GM12878 (cell line): ENCODE results near the gene CAPN9. TPM values are rescaled to one million over a fixed set of nuclear protein-coding genes. Genes with fewer than 3 reads are reported as not detected.

Experiments used
- ATAC-seq: fragments of 200-7000 bp; cut with Tn5 transposase; 3 replicates; pipeline ENCODE4 v1.9.1; 2020; ENCODE audit warnings: mild to moderate bottlenecking, moderate library complexity
- BruUV-seq: library from RNA; stranded (reverse); fragments of 400-500 nt; replicated peaks from 2 replicates; lab custom pipeline; 2021; lab: Mats Ljungman, UMichigan
- CTCF ChIA-PET: fragments of 300-600 bp; sonication (Branson Sonifier 250); formaldehyde crosslinking; extraction: SDS; loops from one replicate; lab custom pipeline; 2021; ENCODE audit warnings: inconsistent platforms; lab: Yijun Ruan, JAX
- POLR2A ChIA-PET: fragments of 350-600 bp; formaldehyde crosslinking; extraction: SDS; loops from one replicate; lab custom pipeline; 2021; ENCODE audit warnings: inconsistent platforms; lab: Charles Lee
- RAD21 ChIA-PET: fragments of 300-600 bp; sonication (Branson Sonifier 250); formaldehyde crosslinking; loops from one replicate; lab custom pipeline; 2023; ENCODE audit warnings: antibody characterized with exemption; ENCODE audit not compliant: unreplicated experiment; lab: Charles Lee
- SMC1A ChIA-PET: fragments of 300-600 bp; sonication (Branson Sonifier 250); formaldehyde crosslinking; loops from one replicate; lab custom pipeline; 2023; ENCODE audit not compliant: unreplicated experiment, uncharacterized antibody; lab: Charles Lee
- DNase-seq: peaks from one replicate; pipeline ENCODE4 v3.0.0-alpha.2; 2011; ENCODE audit warnings: low read depth, low spot score
- FAIRE-seq: peaks from 3 replicates; lab custom pipeline; 2011; peaks lifted over from hg19 to GRCh38; lab: Jason Lieb, UNC
- H2AFZ ChIP-seq: 2 replicates; pipeline ENCODE4 v1.6.0; 2011; ENCODE audit warnings: low read depth, low read length, control low read depth; ENCODE audit not compliant: control insufficient read depth
- H3K27ac ChIP-seq: 2 replicates; pipeline ENCODE4 v1.5.1; 2011; ENCODE audit warnings: control low read depth; ENCODE audit not compliant: control insufficient read depth, insufficient read depth
- H3K27me3 ChIP-seq, 2 experiments: replicated peaks in 1 of 2; 2 replicates each; pipeline versions ENCODE4 v1.6.0 to v1.6.1; 2011; ENCODE audit warnings: low read length in 1 of 2; ENCODE audit not compliant: control insufficient read depth in 2 of 2, insufficient read depth in 2 of 2
- H3K36me3 ChIP-seq, 2 experiments: 2 replicates each; pipeline ENCODE4 v1.5.1; 2011; ENCODE audit warnings: low read length in 1 of 2; ENCODE audit not compliant: control insufficient read depth in 2 of 2, insufficient read depth in 2 of 2
- H3K4me1 ChIP-seq: 2 replicates; pipeline ENCODE4 v1.6.1; 2011; ENCODE audit warnings: mild to moderate bottlenecking, low read length, moderate library complexity, mixed read lengths; ENCODE audit not compliant: control insufficient read depth, insufficient read depth
- H3K4me2 ChIP-seq: 2 replicates; pipeline ENCODE4 v1.6.0; 2011; ENCODE audit warnings: control low read depth; ENCODE audit not compliant: control insufficient read depth, insufficient read depth
- H3K4me3 ChIP-seq: fragments of 200-600 bp; sonication (generic); 2 replicates; pipeline ENCODE4 v1.5.1; 2016
- H3K79me2 ChIP-seq: 2 replicates; pipeline ENCODE4 v1.6.0; 2011; ENCODE audit warnings: low read length; ENCODE audit not compliant: control insufficient read depth, insufficient read depth
- H3K9ac ChIP-seq: 2 replicates; pipeline ENCODE4 v1.8.0; 2011; ENCODE audit warnings: low read length, control low read depth, mixed read lengths; ENCODE audit not compliant: control insufficient read depth, insufficient read depth
- H3K9me3 ChIP-seq: replicated peaks from 3 replicates; pipeline ENCODE4 v1.5.1; 2011; ENCODE audit warnings: mild to moderate bottlenecking, low read length; ENCODE audit not compliant: control insufficient read depth, insufficient read depth
- H4K20me1 ChIP-seq: 2 replicates; pipeline ENCODE4 v1.6.0; 2011; ENCODE audit not compliant: control insufficient read depth, insufficient read depth
- EGR1 ChIP-seq, 2 experiments: IDR thresholded peaks; 1 replicate in 1 of 2; 2 replicates in 1 of 2; pipeline ENCODE4 v1.6.1; 2011 to 2012; ENCODE audit warnings: low read depth in 2 of 2, low read length in 2 of 2, borderline replicate concordance in 1 of 2, mild to moderate bottlenecking in 1 of 2, moderate library complexity in 1 of 2
- FOXM1 ChIP-seq: IDR thresholded peaks from 2 replicates; pipeline ENCODE4 v1.6.1; 2012; ENCODE audit warnings: low read depth, mild to moderate bottlenecking, inconsistent platforms, low read length, moderate library complexity
- IRF4 ChIP-seq: IDR thresholded peaks from 2 replicates; pipeline ENCODE4 v1.6.1; 2011; ENCODE audit warnings: low read depth, low read length
- JUNB ChIP-seq: IDR thresholded peaks from 2 replicates; pipeline ENCODE4 v1.6.1; 2016; ENCODE audit warnings: antibody characterized with exemption, mild to moderate bottlenecking
- PAX5 ChIP-seq: IDR thresholded peaks from 2 replicates; pipeline ENCODE4 v1.6.1; 2011; ENCODE audit warnings: low read depth, low read length, borderline replicate concordance
- RAD21 ChIP-seq: IDR thresholded peaks from 2 replicates; pipeline ENCODE4 v1.6.1; 2011; ENCODE audit warnings: mild to moderate bottlenecking, low read depth, low read length, moderate library complexity; ENCODE audit not compliant: insufficient read depth
- RBBP5 ChIP-seq: fragments of 200-600 bp; sonication (generic); conservative IDR thresholded peaks from 2 replicates; pipeline ENCODE4 v1.6.1; 2016
- SMC3 ChIP-seq: IDR thresholded peaks from 2 replicates; pipeline ENCODE4 v1.6.1; 2011; ENCODE audit warnings: low read length, improper control_type of control experiment, borderline replicate concordance
- SP1 ChIP-seq: IDR thresholded peaks from one replicate; pipeline ENCODE4 v1.6.1; 2011; ENCODE audit warnings: low read depth, low read length
- SREBF2 ChIP-seq: IDR thresholded peaks from 2 replicates; pipeline ENCODE4 v1.6.1; 2012; ENCODE audit warnings: mild to moderate bottlenecking, low read length
- SUZ12 ChIP-seq: fragments of 200-600 bp; sonication (generic); IDR thresholded peaks from one replicate; pipeline ENCODE4 v1.6.1; 2018; ENCODE audit warnings: antibody characterized with exemption, mild to moderate bottlenecking; ENCODE audit not compliant: unreplicated experiment
- YBX1 ChIP-seq: fragments of 450-650 bp; IDR thresholded peaks from 2 replicates; pipeline ENCODE4 v1.6.1; 2016; ENCODE audit warnings: antibody characterized with exemption
- ZNF622 ChIP-seq: fragments of 450-650 bp; IDR thresholded peaks from 2 replicates; pipeline ENCODE4 v1.6.1; 2017; ENCODE audit warnings: mild to moderate bottlenecking, inconsistent platforms
- WGBS: methylation state at CpG from one replicate; pipeline ENCODE4 v1.1.6; 2016; ENCODE audit warnings: low lambda C conversion rate; ENCODE audit not compliant: insufficient replicate concordance, insufficient coverage; ENCODE audit errors: missing lambda C conversion rate; 5-methylcytosine and 5-hydroxymethylcytosine counted together
- in situ Hi-C: fragments of 300-500 bp; cut with MboI; formaldehyde crosslinking; loops from 9 replicates; pipeline ENCODE4 v1.14.3; 2018; ENCODE audit warnings: mixed read lengths
- intact Hi-C: fragments of 100-400 bp; cut with micrococcal nuclease; formaldehyde crosslinking; loops from one replicate; pipeline ENCODE4 v1.14.2; 2022; ENCODE audit not compliant: unreplicated experiment
- polyA plus RNA-seq, 11 experiments: library from polyadenylated mRNA; depleted of rRNA in 4 of 11; unstranded in 6 of 11; stranded (reverse) in 5 of 11; fragments of >200 nt; fragmentation: Nextera tagmentation in 4 of 11; fragmentation: Illumina TruSeq in 1 of 11; extraction: Ambion mirVana in 4 of 11; extraction: Trizol in 1 of 11; gene quantifications; 1 replicate in 1 of 11; 2 replicates in 10 of 11; pipeline versions ENCODE4 v1.2.1 to v1.2.3, GENCODE V29; 2011 to 2016; ENCODE audit warnings: inconsistent platforms in 2 of 11, missing spikeins in 2 of 11, low read depth in 1 of 11
- total RNA-seq, 4 experiments: library from RNA; depleted of rRNA in 3 of 4; stranded (reverse); fragments of >200 nt in 3 of 4; fragmentation: Illumina TruSeq in 1 of 4; extraction: Trizol in 1 of 4; gene quantifications; 2 replicates each; pipeline versions ENCODE4 v1.2.1 to v1.2.3, GENCODE V29; 2013 to 2021
- TF ChIP-seq, protein P1 (sequence below), 3 experiments: IDR thresholded peaks in 2 of 3; conservative IDR thresholded peaks in 1 of 3; 2 replicates each; pipeline ENCODE4 v1.5.1; 2011; ENCODE audit warnings: low read depth in 3 of 3, low read length in 3 of 3, mild to moderate bottlenecking in 3 of 3, control low read depth in 2 of 3, moderate library complexity in 2 of 3, inconsistent platforms in 1 of 3, mixed read lengths in 1 of 3; ENCODE audit not compliant: control insufficient read depth in 2 of 3, insufficient read depth in 1 of 3; ENCODE audit errors: extremely low read depth in 1 of 3
- TF ChIP-seq, protein P2 (sequence below): fragments of 450-650 bp; IDR thresholded peaks from 2 replicates; pipeline ENCODE4 v1.6.1; 2017; ENCODE audit warnings: antibody characterized with exemption, mild to moderate bottlenecking, moderate library complexity
- TF ChIP-seq, protein P3 (sequence below): IDR thresholded peaks from 2 replicates; pipeline ENCODE4 v1.6.1; 2011; ENCODE audit warnings: low read depth, mild to moderate bottlenecking, low read length, moderate library complexity, borderline replicate concordance; ENCODE audit errors: extremely low read depth
- TF ChIP-seq, protein P4 (sequence below): fragments of 450-650 bp; IDR thresholded peaks from 2 replicates; pipeline ENCODE4 v1.6.1; 2016; ENCODE audit warnings: mild to moderate bottlenecking

CAPN9 gene
- total and polyA plus RNA-seq, 10 of the 15 experiments (the other 5 are each of a cell fraction or from before 2014, with no cell fraction given) = not detected

DNA sequence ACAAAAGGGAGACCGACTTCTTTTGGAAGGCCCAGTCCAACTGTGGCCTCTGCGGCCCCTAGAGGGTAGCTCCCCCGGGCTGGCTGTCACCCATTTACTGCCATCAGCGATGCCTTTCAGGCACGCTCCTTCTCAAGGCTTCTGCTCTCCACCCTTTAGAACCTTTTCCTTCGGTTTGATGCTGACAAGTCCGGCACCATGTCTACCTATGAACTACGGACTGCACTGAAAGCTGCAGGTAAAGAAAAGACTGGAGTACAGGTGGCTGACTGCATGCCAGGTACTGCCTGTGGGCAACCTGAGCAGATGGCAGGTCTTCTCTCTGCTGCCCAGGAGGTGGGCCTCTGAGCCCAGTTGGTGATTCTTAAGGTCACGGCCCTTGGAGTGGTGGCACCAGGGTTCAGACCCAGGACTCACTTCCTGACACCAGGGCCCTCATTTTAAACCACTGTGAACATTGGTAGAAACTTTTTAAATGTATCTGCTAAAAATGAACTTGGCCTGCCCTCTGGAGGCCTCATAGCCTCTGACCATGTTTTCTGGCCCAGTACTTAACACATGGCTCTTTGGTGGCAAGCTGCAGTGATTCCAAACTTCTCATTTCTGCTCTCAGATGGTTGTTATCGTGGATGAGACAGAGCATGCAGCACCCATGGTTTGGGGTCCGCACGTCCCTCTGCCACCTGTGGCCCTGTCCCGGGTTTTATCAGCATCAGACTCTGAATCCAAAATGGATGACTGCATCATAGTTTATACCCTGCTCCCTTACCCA, 45.7 kb downstream of the CAPN9 start:
- no peak overlapping the region for H3K4me2 ChIP-seq
- ChIA-PET POLR2A (no interaction called here), CTCF (no interaction called here), RAD21 (no interaction called here), SMC1A (no interaction called here)
- no peaks in the 10 kb centered on the region for H3K79me2 ChIP-seq
- peak; percentile 28; the same call in 1 of the 3 replicates for ATAC-seq
- no peak overlapping the region for H3K9ac ChIP-seq
- no peaks in the 10 kb centered on the region for H3K36me3 ChIP-seq
- no peaks in the 10 kb centered on the region for H3K9me3 ChIP-seq
- no peak overlapping the region for H3K27ac ChIP-seq
- in situ Hi-C loops (no loop called here), intact Hi-C loops (loop anchor here (10.0 kb wide), 1 partner anchor 302 kb away; no protein-coding TSS in a partner anchor)
- H3K27me3 ChIP-seq = no peaks in the 10 kb centered on the region; a peak in 1 of 4 replicates
- WGBS = 35% methylated on average over 13 of the region's 13 CpGs
- FAIRE-seq = no peak
- no TSS peak for BruUV-seq
- DNase-seq = no peak
- no peak for TF ChIP-seq RBBP5
- TF ChIP-seq ZNF622 = no peak
- TF ChIP-seq YBX1 = no peak
- TF ChIP-seq FOXM1 = no peak
- TF ChIP-seq JUNB = no peak
- TF ChIP-seq, protein P1, sequence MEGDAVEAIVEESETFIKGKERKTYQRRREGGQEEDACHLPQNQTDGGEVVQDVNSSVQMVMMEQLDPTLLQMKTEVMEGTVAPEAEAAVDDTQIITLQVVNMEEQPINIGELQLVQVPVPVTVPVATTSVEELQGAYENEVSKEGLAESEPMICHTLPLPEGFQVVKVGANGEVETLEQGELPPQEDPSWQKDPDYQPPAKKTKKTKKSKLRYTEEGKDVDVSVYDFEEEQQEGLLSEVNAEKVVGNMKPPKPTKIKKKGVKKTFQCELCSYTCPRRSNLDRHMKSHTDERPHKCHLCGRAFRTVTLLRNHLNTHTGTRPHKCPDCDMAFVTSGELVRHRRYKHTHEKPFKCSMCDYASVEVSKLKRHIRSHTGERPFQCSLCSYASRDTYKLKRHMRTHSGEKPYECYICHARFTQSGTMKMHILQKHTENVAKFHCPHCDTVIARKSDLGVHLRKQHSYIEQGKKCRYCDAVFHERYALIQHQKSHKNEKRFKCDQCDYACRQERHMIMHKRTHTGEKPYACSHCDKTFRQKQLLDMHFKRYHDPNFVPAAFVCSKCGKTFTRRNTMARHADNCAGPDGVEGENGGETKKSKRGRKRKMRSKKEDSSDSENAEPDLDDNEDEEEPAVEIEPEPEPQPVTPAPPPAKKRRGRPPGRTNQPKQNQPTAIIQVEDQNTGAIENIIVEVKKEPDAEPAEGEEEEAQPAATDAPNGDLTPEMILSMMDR (IDR thresholded peaks at IDR 0.05 in 2 of 3, conservative IDR thresholded peaks at IDR 0.05 in 1 of 3; ENCODE audit: control insufficient read depth in 2 of 3, extremely low read depth in 1 of 3, insufficient read depth in 1 of 3, low read depth in 3 of 3, low read length in 3 of 3) = peak in 1 of 3 experiments; percentile 35; a peak in 2 of 6 replicates
- TF ChIP-seq IRF4 = no peak
- TF ChIP-seq SP1 = no peak
- TF ChIP-seq SREBF2 = no peak
- TF ChIP-seq, protein P2, sequence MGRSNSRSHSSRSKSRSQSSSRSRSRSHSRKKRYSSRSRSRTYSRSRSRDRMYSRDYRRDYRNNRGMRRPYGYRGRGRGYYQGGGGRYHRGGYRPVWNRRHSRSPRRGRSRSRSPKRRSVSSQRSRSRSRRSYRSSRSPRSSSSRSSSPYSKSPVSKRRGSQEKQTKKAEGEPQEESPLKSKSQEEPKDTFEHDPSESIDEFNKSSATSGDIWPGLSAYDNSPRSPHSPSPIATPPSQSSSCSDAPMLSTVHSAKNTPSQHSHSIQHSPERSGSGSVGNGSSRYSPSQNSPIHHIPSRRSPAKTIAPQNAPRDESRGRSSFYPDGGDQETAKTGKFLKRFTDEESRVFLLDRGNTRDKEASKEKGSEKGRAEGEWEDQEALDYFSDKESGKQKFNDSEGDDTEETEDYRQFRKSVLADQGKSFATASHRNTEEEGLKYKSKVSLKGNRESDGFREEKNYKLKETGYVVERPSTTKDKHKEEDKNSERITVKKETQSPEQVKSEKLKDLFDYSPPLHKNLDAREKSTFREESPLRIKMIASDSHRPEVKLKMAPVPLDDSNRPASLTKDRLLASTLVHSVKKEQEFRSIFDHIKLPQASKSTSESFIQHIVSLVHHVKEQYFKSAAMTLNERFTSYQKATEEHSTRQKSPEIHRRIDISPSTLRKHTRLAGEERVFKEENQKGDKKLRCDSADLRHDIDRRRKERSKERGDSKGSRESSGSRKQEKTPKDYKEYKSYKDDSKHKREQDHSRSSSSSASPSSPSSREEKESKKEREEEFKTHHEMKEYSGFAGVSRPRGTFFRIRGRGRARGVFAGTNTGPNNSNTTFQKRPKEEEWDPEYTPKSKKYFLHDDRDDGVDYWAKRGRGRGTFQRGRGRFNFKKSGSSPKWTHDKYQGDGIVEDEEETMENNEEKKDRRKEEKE = no peak
- TF ChIP-seq, protein P3, sequence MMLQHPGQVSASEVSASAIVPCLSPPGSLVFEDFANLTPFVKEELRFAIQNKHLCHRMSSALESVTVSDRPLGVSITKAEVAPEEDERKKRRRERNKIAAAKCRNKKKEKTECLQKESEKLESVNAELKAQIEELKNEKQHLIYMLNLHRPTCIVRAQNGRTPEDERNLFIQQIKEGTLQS = no peak
- no peak for TF ChIP-seq SUZ12
- no peak for TF ChIP-seq EGR1 (IDR thresholded peaks at IDR 0.05; ENCODE audit: borderline replicate concordance in 1 of 2, low read depth in 2 of 2, low read length in 2 of 2)
- TF ChIP-seq, protein P4, sequence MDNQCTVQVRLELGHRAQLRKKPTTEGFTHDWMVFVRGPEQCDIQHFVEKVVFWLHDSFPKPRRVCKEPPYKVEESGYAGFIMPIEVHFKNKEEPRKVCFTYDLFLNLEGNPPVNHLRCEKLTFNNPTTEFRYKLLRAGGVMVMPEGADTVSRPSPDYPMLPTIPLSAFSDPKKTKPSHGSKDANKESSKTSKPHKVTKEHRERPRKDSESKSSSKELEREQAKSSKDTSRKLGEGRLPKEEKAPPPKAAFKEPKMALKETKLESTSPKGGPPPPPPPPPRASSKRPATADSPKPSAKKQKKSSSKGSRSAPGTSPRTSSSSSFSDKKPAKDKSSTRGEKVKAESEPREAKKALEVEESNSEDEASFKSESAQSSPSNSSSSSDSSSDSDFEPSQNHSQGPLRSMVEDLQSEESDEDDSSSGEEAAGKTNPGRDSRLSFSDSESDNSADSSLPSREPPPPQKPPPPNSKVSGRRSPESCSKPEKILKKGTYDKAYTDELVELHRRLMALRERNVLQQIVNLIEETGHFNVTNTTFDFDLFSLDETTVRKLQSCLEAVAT = no peak
- TF ChIP-seq PAX5 = no peak
- peak; percentile 29; the same call in 1 of the 2 replicates for TF ChIP-seq RAD21
- 0 out of 2 replicates have a peak, but pooled peaks have one; percentile 7 for TF ChIP-seq SMC3
- H2AFZ ChIP-seq = no peak overlapping the region
- H3K4me1 ChIP-seq = no peaks in the 10 kb centered on the region
- H4K20me1 ChIP-seq = no peaks in the 10 kb centered on the region
- H3K4me3 ChIP-seq = no peak overlapping the region
